GM23248 (cell line): ENCODE data around the gene FNDC8. TPM values are rescaled to one million over a fixed set of nuclear protein-coding genes. Genes with fewer than 3 reads are reported as not detected.

Source experiments
- DNase-seq: peaks from one replicate; pipeline ENCODE4 v3.0.0-alpha.2; 2015
- H2AFZ ChIP-seq: fragments of 200-600 bp; sonication (generic); 2 replicates; pipeline ENCODE4 v1.6.1; 2016; ENCODE audit warnings: antibody characterized with exemption
- H3F3A ChIP-seq: fragments of 200-600 bp; sonication (generic); 2 replicates; pipeline ENCODE4 v1.6.1; 2016; ENCODE audit warnings: mild to moderate bottlenecking, antibody characterized with exemption, mixed run types; ENCODE audit not compliant: insufficient read depth
- H3K27ac ChIP-seq: fragments of 200-600 bp; sonication (generic); 2 replicates; pipeline ENCODE4 v1.5.1; 2016; ENCODE audit warnings: mild to moderate bottlenecking
- H3K27me3 ChIP-seq: fragments of 200-600 bp; sonication (generic); replicated peaks from 2 replicates; pipeline ENCODE4 v1.6.1; 2016; ENCODE audit warnings: mild to moderate bottlenecking; ENCODE audit not compliant: insufficient read depth
- H3K36me3 ChIP-seq: fragments of 200-600 bp; sonication (generic); 2 replicates; pipeline ENCODE4 v1.6.1; 2016; ENCODE audit warnings: low read depth, mild to moderate bottlenecking
- H3K4me1 ChIP-seq: fragments of 200-600 bp; sonication (generic); 2 replicates; pipeline ENCODE4 v1.6.1; 2016; ENCODE audit warnings: mild to moderate bottlenecking; ENCODE audit not compliant: insufficient read depth
- H3K4me2 ChIP-seq: fragments of 200-600 bp; sonication (generic); one replicate; pipeline ENCODE4 v1.6.1; 2016; ENCODE audit warnings: mild to moderate bottlenecking; ENCODE audit not compliant: unreplicated experiment
- H3K4me3 ChIP-seq: fragments of 200-600 bp; sonication (generic); 2 replicates; pipeline ENCODE4 v1.5.1; 2016; ENCODE audit warnings: mild to moderate bottlenecking
- H3K79me2 ChIP-seq: fragments of 200-600 bp; sonication (generic); 2 replicates; pipeline ENCODE4 v1.6.1; 2016; ENCODE audit warnings: mild to moderate bottlenecking; ENCODE audit not compliant: insufficient read depth
- H3K9ac ChIP-seq: fragments of 200-600 bp; sonication (generic); 2 replicates; pipeline ENCODE4 v1.6.1; 2016; ENCODE audit warnings: mild to moderate bottlenecking
- H3K9me2 ChIP-seq: fragments of 200-600 bp; sonication (generic); 2 replicates; pipeline ENCODE4 v1.6.1; 2016; ENCODE audit warnings: mixed run types, mild to moderate bottlenecking, moderate library complexity; ENCODE audit not compliant: insufficient read depth
- H3K9me3 ChIP-seq: fragments of 200-600 bp; sonication (generic); one replicate; pipeline ENCODE4 v1.6.1; 2017; ENCODE audit warnings: low read depth
- H4K20me1 ChIP-seq: fragments of 200-600 bp; sonication (generic); 2 replicates; pipeline ENCODE4 v1.6.0; 2016; ENCODE audit not compliant: insufficient read depth
- EZH2 ChIP-seq: fragments of 200-600 bp; sonication (generic); IDR thresholded peaks from 2 replicates; pipeline ENCODE4 v1.6.1; 2018; ENCODE audit warnings: antibody characterized with exemption, mild to moderate bottlenecking; ENCODE audit not compliant: insufficient read depth, poor library complexity, severe bottlenecking
- EZH2phosphoT487 ChIP-seq: fragments of 200-600 bp; sonication (generic); IDR thresholded peaks from 2 replicates; pipeline ENCODE4 v1.6.1; 2018; ENCODE audit warnings: antibody characterized with exemption, moderate library complexity, mild to moderate bottlenecking, low read depth; ENCODE audit not compliant: insufficient read depth
- WGBS, 2 experiments: methylation state at CpG; one replicate each; pipeline ENCODE4 v1.1.6; 2015 to 2017; ENCODE audit warnings: low lambda C conversion rate in 2 of 2, low coverage in 1 of 2; ENCODE audit errors: missing lambda C conversion rate in 2 of 2; 5-methylcytosine and 5-hydroxymethylcytosine counted together
- in situ Hi-C: fragments of 300-500 bp; cut with MboI; formaldehyde crosslinking; loops from 2 replicates; pipeline ENCODE4 v1.15.0; 2020
- polyA plus RNA-seq: library from polyadenylated mRNA; unstranded; fragments of >200 nt; fragmentation: Nextera tagmentation; extraction: Ambion mirVana; gene quantifications from 2 replicates; pipeline ENCODE4 v1.2.1, GENCODE V29; 2016
- total RNA-seq: library from RNA; depleted of rRNA; stranded (reverse); fragments of >200 nt; shearing (Covaris generic); gene quantifications from 2 replicates; pipeline ENCODE4 v1.2.3, GENCODE V29; 2014; rRNA removed

FNDC8 gene
- total RNA-seq = not detected in 2 replicates
- polyA plus RNA-seq = not detected in 2 replicates

DNA sequence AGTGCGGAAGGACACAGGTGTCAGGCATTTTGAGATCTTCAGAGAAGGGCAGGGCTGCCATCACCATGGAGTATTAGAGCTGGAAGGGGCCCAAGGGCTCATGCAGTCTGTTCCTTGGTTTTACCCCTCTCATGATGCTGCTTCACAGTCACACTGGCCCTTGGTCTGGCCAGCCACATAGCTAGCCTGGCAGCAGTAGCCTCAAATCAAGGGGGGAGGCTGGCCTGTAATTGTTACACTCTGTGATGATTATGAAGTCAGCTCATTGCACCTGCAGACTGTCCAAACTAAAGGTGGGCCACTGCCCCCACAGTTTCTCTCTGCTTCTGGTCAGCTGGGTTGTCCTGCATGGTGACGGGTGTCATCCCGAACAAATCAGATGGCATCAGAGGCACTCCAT is at the start of gene FNDC8:
Gene FNDC8 (plus strand): TSS at position 301 of the 400 bp plus-strand sequence. CDS start 79 bp downstream, at position 380.
- Histone ChIP-seq H2AFZ (no peak within 1 kb of the TSS), H3K36me3 (no peaks in the 10 kb centered on the region), H4K20me1 (no peaks in the 10 kb centered on the region), H3K9me2 (no peaks in the 10 kb centered on the region), H3F3A (no peaks in the 10 kb centered on the region), H3K9me3 (no peaks in the 10 kb centered on the region), H3K4me1 (no peaks in the 10 kb centered on the region), H3K27ac (no peak within 1 kb of the TSS), H3K4me2 (no peak within 1 kb of the TSS), H3K4me3 (no peak within 1 kb of the TSS), H3K9ac (no peak within 1 kb of the TSS), H3K79me2 (peaks cover 11% of the 10 kb centered on the region), H3K27me3 (no peaks in the 10 kb centered on the region)
- no peak for DNase-seq
- in situ Hi-C loops = loop anchor here (25.0 kb wide), 2 partner anchors 584 to 709 kb away; no protein-coding TSS in a partner anchor
- 97 to 98% methylated on average over 3 of the region's 3 CpGs for WGBS, 2 experiments
- no peak for TF ChIP-seq EZH2
- no peak for TF ChIP-seq EZH2phosphoT487

DNA sequence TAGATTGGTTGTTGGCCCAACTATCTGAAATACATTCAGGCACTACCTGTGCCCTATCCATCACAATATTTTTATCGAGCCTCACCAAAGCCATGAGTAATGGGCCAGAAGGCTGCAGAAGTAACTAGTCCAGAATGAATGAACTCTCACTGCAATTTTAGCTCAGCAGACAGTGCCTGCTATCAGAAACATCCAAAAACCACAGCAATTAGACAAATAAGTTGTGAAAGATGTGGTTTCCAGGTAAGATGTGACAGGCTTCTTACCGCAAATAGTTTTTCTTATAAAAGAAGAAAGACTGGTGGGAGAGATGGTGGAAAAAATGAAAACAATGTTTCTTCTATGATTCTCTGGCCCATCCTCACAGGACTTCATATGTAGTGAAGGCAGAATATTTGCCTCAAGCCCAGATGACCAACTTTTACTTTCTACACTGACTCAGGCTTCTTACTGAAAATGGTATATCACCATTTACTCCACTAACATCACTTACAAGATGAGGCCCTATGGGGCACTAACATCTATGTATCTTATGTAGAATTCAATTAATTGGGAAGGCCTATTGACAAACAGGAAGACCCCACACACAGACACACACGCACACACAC is 48.1 kb upstream of the FNDC8 start:
- no peaks in the 10 kb centered on the region for H4K20me1 ChIP-seq
- peaks cover 13% of the 10 kb centered on the region for H3K4me1 ChIP-seq
- H3K9me2 ChIP-seq = no peaks in the 10 kb centered on the region
- no peak for DNase-seq
- no peak overlapping the region for H3K27ac ChIP-seq
- H3K27me3 ChIP-seq = no peaks in the 10 kb centered on the region
- H3K4me2 ChIP-seq = no peak overlapping the region
- H3K9ac ChIP-seq = no peak overlapping the region
- H3K36me3 ChIP-seq = no peaks in the 10 kb centered on the region
- no peak overlapping the region for H3K4me3 ChIP-seq
- peaks cover 40% of the 10 kb centered on the region for H3K79me2 ChIP-seq
- TF ChIP-seq EZH2 (no peak), EZH2phosphoT487 (no peak)
- peaks cover 14% of the 10 kb centered on the region for H3F3A ChIP-seq
- no peaks in the 10 kb centered on the region for H3K9me3 ChIP-seq
- no peak overlapping the region for H2AFZ ChIP-seq
- in situ Hi-C loops = no loop called here
- 94 to 96% methylated on average over 3 of the region's 3 CpGs for WGBS, 2 experiments

DNA sequence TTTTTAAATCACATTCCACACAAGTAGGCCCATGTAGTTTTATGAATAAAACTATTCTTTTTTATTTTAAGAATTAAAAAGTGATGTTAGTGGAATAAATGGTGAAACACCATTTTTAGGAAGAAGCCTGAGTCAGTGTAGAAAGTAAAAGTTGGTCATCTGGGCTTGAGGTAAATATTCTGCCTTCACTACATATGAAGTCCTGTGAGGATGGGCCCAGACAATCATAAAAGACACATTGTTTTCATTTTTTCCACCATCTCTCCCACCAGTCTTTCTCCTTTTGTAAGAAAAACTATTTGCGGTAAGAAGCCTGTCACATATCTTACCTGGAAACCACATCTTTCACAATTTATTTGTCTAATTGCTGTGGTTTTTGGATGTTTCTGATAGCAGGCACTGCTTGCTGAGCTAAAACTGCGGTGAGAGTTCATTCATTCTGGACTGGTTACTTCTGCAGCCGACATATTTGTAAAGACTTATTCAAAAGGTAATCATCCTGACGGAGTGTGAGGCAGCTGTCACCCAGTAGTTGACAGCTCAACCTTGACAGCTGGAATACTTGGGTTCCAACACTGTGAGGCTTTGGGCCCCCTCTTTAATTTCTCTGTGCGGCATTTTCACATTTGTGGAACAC is 47.3 kb upstream of the FNDC8 start:
- Histone ChIP-seq H3K27ac (no peak overlapping the region), H2AFZ (no peak overlapping the region), H3K9me2 (no peaks in the 10 kb centered on the region), H3K9ac (no peak overlapping the region), H3K4me1 (peaks cover 8% of the 10 kb centered on the region), H3K4me2 (no peak overlapping the region), H4K20me1 (no peaks in the 10 kb centered on the region), H3F3A (peaks cover 11% of the 10 kb centered on the region), H3K27me3 (no peaks in the 10 kb centered on the region), H3K36me3 (no peaks in the 10 kb centered on the region), H3K4me3 (no peak overlapping the region), H3K79me2 (peaks cover 49% of the 10 kb centered on the region), H3K9me3 (no peaks in the 10 kb centered on the region)
- no peak for DNase-seq
- 97 to 98% methylated on average over 5 of the region's 5 CpGs for WGBS, 2 experiments
- TF ChIP-seq EZH2phosphoT487 (no peak), EZH2 (no peak)
- in situ Hi-C loops = no loop called here

DNA sequence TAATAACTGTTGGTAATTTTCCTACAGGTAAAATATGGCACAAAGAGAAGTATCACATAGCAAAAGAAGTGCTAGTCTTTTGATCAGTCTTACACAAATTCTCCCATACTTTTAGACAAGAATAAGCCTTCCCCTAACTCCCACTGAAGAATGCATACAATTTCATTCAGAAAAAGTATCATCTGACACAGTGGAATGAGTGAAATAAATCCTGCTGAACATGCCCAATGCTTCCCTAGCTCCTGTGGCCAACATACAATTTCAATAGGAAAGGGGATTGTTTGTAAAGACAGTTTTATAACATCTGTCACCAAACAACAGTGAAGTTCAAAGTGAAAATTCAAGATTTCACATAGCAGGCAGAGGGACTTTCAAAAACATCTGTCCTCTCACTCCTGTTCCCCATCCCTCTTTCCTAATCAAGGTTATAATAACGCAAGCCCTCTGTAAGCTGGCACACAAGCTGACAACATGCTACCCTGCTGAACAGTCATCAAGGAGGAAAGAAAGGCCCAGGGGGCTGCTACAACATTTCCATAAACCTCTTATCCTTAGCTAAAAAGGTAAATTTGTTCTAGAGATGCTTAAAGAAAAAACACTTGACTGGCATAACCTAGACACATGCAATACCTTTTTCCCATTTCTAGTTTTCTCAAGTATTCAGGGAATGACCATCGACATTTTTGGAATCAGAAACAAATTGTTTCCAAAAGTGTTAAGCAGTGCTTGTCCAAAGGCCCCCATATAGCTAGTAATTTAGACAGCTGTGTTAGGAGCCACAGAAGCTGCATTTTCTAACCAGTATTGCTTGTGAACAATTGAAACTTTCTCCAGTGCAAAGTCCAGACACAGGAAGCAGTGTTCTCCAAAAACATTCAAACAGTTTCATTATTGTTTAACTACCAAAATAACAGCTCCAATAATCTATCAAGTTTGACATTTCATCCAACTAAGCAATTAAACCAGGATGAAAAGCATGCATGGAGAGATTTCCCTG is 46.4 kb upstream of the FNDC8 start:
- 74 to 81% methylated on average over 2 of the region's 2 CpGs for WGBS, 2 experiments

More for the DNA sequence above, 46.4 kb upstream of the FNDC8 start:
- Histone ChIP-seq H3K4me1 (no peaks in the 10 kb centered on the region), H3K79me2 (peaks cover 54% of the 10 kb centered on the region), H3K4me3 (no peak overlapping the region), H3K9ac (no peak overlapping the region), H3K9me2 (no peaks in the 10 kb centered on the region), H3K36me3 (no peaks in the 10 kb centered on the region), H3K9me3 (no peaks in the 10 kb centered on the region), H3K27me3 (no peaks in the 10 kb centered on the region), H3K4me2 (no peak overlapping the region), H3K27ac (no peak overlapping the region), H4K20me1 (no peaks in the 10 kb centered on the region), H2AFZ (no peak overlapping the region), H3F3A (0 out of 2 replicates have a peak, but pooled peaks cover 2% of the 10 kb centered on the region)
- no peak for DNase-seq
- in situ Hi-C loops = loop anchor here (25.0 kb wide), 1 partner anchor 1437 kb away; no protein-coding TSS in a partner anchor
- no peak for TF ChIP-seq EZH2
- no peak for TF ChIP-seq EZH2phosphoT487
